ENCODE results near the gene LRCOL1. TPM values are rescaled to one million over a fixed set of nuclear protein-coding genes. Genes with fewer than 3 reads are reported as not detected.

Gene LRCOL1
- total RNA-seq, 2 donors from 2014 or later: 0.68 TPM; not detected in 1

GRCh38 chr12:132557291-132558015 is 52.9 kb downstream of the LRCOL1 start:
- intact Hi-C loops (cut with DNase I): no loop called here
- Histone ChIP-seq H3K4me3 (no peak overlapping the region), H3K4me1 (replicated peaks) (peaks cover 4% of the 10 kb centered on the region), H3K36me3 (no peaks in the 10 kb centered on the region), H3K27ac (no peak overlapping the region), H3K9me3 (no peaks in the 10 kb centered on the region), H3K27me3 (replicated peaks; ENCODE audit: insufficient read depth) (no peaks in the 10 kb centered on the region)
- WGBS: 90% methylated on average over 18 of the region's 19 CpGs
- no peak for DNase-seq (ENCODE audit: low spot score)
- TF ChIP-seq POLR2AphosphoS5 (IDR thresholded peaks at IDR 0.05) (no peak), POLR2A (IDR thresholded peaks at IDR 0.05) (no peak), CTCF (IDR thresholded peaks at IDR 0.05) (no peak)

GRCh38 chr12:132556801-132557200 is 53.6 kb downstream of the LRCOL1 start:
- intact Hi-C loops (cut with DNase I): no loop called here
- no peaks in the 10 kb centered on the region for H3K36me3 ChIP-seq
- 93% methylated on average over 17 of the region's 17 CpGs for WGBS
- no peak for DNase-seq (ENCODE audit: low spot score)
- no peaks in the 10 kb centered on the region for H3K9me3 ChIP-seq
- H3K27ac ChIP-seq: no peak overlapping the region
- no peaks in the 10 kb centered on the region for H3K27me3 ChIP-seq (replicated peaks; ENCODE audit: insufficient read depth)
- H3K4me1 ChIP-seq (replicated peaks): peaks cover 4% of the 10 kb centered on the region
- TF ChIP-seq POLR2A (IDR thresholded peaks at IDR 0.05) (no peak), POLR2AphosphoS5 (IDR thresholded peaks at IDR 0.05) (no peak), CTCF (IDR thresholded peaks at IDR 0.05) (no peak)
- no peak overlapping the region for H3K4me3 ChIP-seq

GRCh38 chr12:132556216-132556615 is 54.2 kb downstream of the LRCOL1 start:
- H3K9me3 ChIP-seq: no peaks in the 10 kb centered on the region
- TF ChIP-seq POLR2A (IDR thresholded peaks at IDR 0.05) (no peak), CTCF (IDR thresholded peaks at IDR 0.05) (no peak), POLR2AphosphoS5 (IDR thresholded peaks at IDR 0.05) (no peak)
- H3K27ac ChIP-seq: no peak overlapping the region
- WGBS: 92% methylated on average over 15 of the region's 16 CpGs
- H3K36me3 ChIP-seq: no peaks in the 10 kb centered on the region
- intact Hi-C loops (cut with DNase I): no loop called here
- peaks cover 4% of the 10 kb centered on the region for H3K4me1 ChIP-seq (replicated peaks)
- DNase-seq (ENCODE audit: low spot score): no peak
- no peak overlapping the region for H3K4me3 ChIP-seq
- no peaks in the 10 kb centered on the region for H3K27me3 ChIP-seq (replicated peaks; ENCODE audit: insufficient read depth)

GRCh38 chr12:132555686-132556085 is 54.7 kb downstream of the LRCOL1 start:
- intact Hi-C loops (cut with DNase I): no loop called here
- no peaks in the 10 kb centered on the region for H3K27me3 ChIP-seq (replicated peaks; ENCODE audit: insufficient read depth)
- TF ChIP-seq CTCF (IDR thresholded peaks at IDR 0.05): no peak
- no peak for TF ChIP-seq POLR2A (IDR thresholded peaks at IDR 0.05)
- TF ChIP-seq POLR2AphosphoS5 (IDR thresholded peaks at IDR 0.05): no peak
- no peak for DNase-seq (ENCODE audit: low spot score)
- H3K9me3 ChIP-seq: no peaks in the 10 kb centered on the region
- 90% methylated on average over 13 of the region's 13 CpGs for WGBS
- H3K4me3 ChIP-seq: no peak overlapping the region
- no peak overlapping the region for H3K27ac ChIP-seq
- H3K4me1 ChIP-seq (replicated peaks): peaks cover 3% of the 10 kb centered on the region
- no peaks in the 10 kb centered on the region for H3K36me3 ChIP-seq

Data from prostate gland (tissue), 2 donors.